HL-60/S4 treated with retinoic acid at 250 ng/mL for 4 days and 3 days (cell line): Measurements from ENCODE around the gene NIPAL4.

Source experiments
- in situ Hi-C: fragments of 300-500 bp; cut with MboI; formaldehyde crosslinking; loops from 2 replicates; pipeline ENCODE4 v1.7.0; 2022; ENCODE audit warnings: low sequenced_read_pairs

The NIPAL4 gene

GRCh38 chr5:157514974-157515373 is 55.0 kb downstream of the NIPAL4 start:
- in situ Hi-C loops = no loop called here

- in situ Hi-C loops = no loop called here
These were observed 56.0 kb downstream of the NIPAL4 start for GRCh38 chr5:157516006-157516405.

DNA sequence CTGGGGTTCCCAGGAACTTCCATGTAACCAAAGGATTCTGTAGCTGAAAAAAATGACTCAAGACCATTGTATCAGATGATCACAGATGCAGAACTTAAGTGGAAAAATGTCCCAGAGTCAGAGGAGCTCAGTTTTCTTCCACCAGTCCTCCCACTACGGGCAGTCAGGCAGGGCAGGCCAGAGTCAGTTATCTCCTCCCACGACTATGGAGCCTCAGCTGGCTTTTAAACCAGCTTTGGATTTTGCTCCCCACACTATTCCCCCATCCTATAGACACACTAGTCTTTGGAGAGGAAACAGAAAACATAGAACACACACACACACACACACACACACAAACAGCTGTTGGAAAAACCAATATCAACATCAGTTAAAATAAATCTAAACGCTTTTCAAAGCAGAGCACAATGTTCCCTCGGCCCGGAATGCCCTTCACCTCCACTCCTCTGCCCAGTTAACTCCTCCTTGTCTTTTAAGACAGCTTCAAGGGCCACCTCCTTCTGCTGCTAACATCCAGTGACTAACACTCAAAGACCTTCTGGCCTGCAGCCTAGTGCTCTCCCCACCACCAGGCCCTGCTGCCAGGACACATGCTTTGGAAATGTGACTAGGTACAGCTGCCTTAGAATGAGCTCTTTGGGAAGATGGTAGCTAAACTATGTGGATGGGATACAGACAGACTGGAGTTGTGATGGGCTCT is 56.8 kb downstream of the NIPAL4 start:
- in situ Hi-C loops = no loop called here

- in situ Hi-C loops = no loop called here
These were observed 59.0 kb downstream of the NIPAL4 start for GRCh38 chr5:157518963-157519362.

GRCh38 chr5:157519579-157520253 is 59.7 kb downstream of the NIPAL4 start:
- in situ Hi-C loops = no loop called here

DNA sequence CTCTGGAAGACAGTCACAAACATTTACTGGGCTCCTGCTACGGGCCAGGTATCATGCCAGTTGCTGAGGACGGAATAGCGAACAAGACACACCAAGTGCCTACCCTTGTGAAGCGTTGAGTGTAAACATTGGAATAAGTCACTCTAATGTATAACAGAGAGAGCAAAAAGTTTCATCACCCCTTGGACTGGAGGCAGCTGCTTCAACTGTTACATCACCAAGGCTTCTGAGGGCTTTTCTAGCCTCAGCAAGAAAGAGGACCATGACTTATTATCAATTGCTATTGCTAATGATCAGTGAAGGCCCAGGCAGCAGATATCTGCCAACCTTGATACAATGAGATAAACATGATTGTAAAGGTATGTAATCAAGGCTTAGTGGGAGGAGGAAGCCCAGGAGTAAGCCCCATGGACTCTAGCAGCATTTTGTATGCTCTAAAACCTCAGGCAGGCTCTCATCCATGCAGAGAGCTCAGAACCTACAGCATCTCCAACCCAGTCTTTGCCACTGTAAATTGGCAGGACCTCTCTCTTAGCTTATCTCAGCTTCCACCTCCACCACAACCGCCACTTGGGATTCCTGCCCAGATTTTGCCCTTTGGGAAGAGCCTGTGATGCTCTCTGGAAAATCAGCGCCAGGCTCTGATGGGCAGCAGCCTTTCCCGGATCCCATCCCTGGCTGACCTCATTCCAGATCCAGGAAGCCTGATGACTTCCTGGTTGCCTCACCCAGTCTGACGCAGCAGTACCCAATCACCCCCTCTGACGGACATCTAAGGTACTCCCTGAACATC is 61.1 kb downstream of the NIPAL4 start:
- in situ Hi-C loops = no loop called here

- in situ Hi-C loops = no loop called here
These were observed 61.7 kb downstream of the NIPAL4 start for GRCh38 chr5:157521704-157522029.

GRCh38 chr5:157523976-157524375 is 64.0 kb downstream of the NIPAL4 start:
- in situ Hi-C loops = no loop called here
